Measurements from ENCODE around the gene PLSCR4. TPM values are rescaled to one million over a fixed set of nuclear protein-coding genes. Genes with fewer than 3 reads are reported as not detected.
"Not testable (repeated sequence)": the region's sequence is repeated elsewhere in the genome, so short reads cannot be mapped to it uniquely, and the experiment has no call there.

Gene PLSCR4, protein sequence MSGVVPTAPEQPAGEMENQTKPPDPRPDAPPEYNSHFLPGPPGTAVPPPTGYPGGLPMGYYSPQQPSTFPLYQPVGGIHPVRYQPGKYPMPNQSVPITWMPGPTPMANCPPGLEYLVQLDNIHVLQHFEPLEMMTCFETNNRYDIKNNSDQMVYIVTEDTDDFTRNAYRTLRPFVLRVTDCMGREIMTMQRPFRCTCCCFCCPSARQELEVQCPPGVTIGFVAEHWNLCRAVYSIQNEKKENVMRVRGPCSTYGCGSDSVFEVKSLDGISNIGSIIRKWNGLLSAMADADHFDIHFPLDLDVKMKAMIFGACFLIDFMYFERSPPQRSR
- 14.2 TPM for total RNA-seq
- long read RNA-seq, transcript PLSCR4-201 (9 exons, 3,303 nt), result major isoform, 5 of 14 reads
- long read RNA-seq, partial matches to known transcripts, result 1 of 14 reads
- long read RNA-seq, other reads (novel, unspliced or antisense), result 3 of 14 reads

DNA sequence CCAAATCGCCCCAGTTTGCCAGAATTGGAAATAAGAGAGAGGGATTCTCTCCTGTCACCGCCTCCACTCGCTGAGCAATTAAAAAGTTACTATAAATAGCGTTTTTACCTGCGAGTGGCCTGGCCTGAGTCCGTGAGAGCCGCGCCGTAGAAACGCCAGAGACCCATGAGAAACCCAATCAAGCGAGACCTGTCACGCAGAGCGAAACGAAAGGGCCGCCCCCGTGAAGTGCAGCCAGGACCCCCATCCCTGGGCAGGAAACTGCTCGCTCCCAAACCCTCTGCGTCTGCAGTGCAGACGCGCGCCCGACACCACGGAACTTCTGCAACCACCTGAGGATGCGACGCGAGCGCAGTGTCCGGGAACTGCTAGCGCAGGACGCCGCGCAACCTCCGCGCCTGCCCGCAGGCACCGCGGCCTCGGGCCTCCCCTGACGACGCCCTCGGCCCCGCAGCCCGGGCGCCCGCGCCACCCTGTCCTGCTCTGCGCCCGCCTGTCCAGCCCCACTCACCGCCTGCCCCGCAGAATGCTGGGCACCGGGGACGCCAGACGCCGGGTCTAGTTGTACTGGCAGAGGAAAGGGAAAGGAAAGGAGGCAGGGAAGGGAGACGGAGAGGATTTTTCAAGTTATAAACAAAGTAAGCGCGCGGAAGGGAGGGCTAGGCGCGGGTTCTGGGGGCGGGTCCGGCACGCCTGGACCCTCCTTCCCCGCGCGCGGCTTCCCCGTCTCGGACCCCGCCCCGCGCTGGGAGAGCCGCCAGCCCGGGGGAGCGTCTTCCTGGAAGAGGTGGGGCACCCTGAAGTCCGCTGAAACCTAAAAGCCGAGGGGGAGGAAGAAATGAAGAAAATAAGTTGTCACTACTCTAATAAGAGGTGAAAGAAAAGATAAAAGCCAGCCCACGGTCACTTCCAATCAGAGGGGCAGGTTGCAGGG is at the start of gene PLSCR4:
Gene PLSCR4, minus strand, starts transcription at position 657 of the 934 bp plus-strand sequence. CDS start 29,034 bp downstream, outside the sequence.
- DNase-seq (ENCODE audit: low spot score), result peak; percentile 88
- intact Hi-C loops (cut with DNase I), result loop anchor here (1.0 kb wide), 1 partner anchor 58 kb away; no protein-coding TSS in a partner anchor

DNA sequence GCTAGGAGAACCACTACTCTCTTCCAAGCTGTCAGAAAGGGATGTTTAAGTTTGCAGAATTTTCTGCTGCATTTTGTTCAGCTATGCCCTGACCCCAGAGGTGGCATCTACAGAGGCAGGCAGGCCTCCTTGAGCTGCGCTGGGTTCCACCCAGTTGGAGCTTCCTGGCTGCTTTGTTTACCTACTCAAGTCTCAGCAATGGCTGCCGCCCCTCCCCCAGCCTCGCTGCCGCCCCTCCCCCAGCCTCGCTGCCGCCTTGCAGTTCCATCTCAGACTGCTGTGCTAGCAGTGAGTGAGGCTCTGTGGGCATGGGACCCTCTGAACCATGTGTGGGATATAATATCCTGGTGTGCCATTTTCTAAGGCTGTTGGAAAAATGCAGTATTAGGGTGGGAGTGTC is 42.5 kb upstream of the PLSCR4 start:
- DNase-seq (ENCODE audit: low spot score), result not testable (repeated sequence)

DNA sequence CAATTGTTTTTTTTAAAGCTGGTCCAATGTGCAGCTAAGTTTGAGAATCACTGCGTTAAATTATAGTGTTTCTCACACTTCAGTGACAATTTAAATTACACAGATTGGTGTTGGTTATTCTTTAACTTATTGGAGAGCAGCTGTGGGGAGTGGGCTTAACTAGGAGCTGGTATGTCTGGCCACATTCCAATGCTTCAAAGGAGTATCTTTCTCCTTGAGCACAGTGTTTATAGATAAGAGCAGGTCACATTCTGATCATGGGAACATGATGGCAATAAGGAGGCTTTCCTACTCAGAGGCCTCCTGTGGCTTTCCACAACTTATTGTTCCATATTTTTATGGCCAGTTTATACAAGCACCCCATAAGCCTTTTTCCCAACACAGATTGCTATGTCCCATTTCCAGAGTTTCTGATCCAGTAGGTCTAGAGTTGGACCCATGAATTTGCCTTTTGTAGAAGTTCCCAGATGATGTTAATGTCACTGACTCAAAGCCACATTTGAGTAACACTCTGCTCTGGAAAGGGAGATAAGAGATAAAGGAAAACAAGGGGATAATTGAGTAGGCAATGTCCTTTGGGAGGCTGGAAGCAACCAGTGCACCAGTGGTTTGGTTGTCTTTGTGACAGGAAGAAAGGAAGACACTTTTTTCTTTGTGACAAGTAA is 33.0 kb upstream of the PLSCR4 start:
- DNase-seq (ENCODE audit: low spot score), result no peak
- intact Hi-C loops (cut with DNase I), result no loop called here

More for the DNA sequence above, 42.5 kb upstream of the PLSCR4 start:
- intact Hi-C loops (cut with DNase I), result not testable (repeated sequence)

DNA sequence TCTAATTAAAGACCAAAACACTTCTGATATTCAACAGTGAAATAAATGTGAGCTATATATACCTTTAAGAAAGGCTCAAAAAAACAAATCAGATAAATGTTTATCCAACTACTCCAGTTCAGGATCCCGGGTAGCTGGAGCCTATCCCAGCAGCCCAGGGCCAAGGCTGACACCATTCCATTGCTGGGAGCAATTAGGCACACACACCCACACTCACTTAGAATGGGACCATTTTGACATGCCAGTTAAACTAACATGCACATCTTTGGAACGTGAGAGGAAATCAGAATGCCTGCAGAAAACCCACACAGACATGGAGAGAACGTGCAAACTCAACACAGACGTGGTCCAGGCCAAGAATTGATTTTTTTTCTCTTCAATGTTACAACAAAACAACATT is 30.0 kb upstream of the PLSCR4 start:
- no peak for DNase-seq (ENCODE audit: low spot score)
- intact Hi-C loops (cut with DNase I), result no loop called here

DNA sequence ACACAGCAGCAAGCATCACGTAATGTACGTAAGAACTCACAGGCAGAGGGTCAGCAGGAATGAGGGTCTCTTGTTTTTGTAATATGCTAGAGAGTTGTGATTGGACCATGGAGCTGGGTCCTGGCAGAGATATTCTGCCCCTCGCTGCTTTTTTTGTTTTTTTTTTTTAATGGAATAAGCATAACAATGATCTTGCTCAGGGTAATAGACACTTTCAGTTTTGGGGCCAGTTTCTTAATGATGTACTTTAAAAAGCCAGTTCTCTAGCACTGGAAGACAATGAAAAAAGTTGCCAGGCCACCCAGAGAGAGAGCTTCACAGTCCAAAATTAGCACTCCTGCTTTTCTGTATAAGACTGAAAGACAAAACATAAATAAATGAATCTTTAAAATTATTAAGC is 29.0 kb upstream of the PLSCR4 start:
- DNase-seq (ENCODE audit: low spot score), result no peak
- intact Hi-C loops (cut with DNase I), result loop anchor here (2.0 kb wide), 1 partner anchor 27 kb away; no protein-coding TSS in a partner anchor

DNA sequence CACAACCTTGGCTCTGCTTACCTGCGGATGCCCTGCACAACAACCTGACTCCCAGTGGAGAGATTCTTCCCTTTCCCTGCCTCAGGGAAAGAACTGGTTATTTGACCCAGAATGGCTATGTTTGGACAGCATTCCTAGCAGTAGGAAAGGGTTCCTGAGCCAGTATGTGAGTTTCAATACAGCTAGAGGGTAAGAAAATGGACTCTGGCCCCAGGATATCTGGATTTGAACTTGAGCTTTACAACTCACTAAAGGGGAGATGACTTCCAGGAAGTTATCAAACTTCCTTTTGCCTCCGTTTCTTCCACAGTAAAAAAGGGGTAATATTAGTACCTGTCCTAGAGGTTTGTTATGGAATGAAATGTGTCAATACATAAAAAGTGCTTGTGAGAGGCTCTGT is 28.1 kb upstream of the PLSCR4 start:
- intact Hi-C loops (cut with DNase I), result loop anchor here (2.0 kb wide), 1 partner anchor 28 kb away; no protein-coding TSS in a partner anchor
- DNase-seq (ENCODE audit: low spot score), result no peak

DNA sequence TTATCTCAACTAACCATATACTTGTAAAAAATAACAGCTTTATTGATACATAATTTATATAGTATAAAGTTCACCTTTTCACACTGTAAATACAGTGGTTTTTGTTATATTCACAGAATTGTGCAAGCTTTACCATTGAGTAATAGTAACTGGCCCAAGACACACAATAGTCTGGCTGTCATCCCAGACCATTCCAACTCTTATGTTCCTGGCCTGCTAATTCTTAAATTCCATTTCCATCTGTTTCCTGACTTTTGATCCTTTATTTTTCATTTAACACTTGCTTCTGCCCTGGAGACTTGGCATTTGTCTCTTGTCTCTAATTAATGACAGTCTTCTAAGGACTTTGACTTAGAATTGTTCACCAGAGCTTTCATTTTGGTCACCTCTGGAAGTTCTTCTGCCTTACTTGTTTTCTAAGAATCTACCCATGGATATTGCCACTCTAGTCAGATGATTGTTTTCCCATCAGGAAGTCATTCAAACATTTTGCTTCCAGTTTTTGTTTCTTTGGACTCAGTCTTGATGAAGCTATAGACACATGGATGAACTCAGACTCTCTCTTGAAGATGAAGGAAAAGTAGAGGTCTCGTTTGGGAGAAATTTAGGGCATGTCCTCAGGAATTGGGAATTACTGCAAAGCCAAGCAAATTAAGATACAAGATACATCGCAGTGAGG is 27.2 kb upstream of the PLSCR4 start:
- DNase-seq (ENCODE audit: low spot score), result no peak

DNA sequence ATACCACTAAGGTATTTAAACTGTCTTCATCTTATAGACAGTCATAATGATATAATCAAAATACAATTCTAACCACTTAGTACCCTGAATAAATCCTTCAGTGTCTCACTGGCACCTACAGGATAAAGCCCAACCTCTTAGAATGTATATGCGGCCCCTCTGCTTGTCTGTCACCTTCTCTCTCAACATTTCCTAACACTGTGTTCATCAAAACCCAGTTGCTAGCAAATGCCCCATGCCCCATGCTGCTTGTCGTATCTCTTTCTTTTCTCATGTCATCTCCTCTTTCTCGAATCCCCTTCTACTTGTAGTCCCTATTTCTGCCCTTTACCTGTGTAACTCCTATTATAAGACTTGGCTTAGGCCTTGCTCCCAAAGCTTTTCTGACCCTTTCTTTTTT is 24.6 kb upstream of the PLSCR4 start:
- DNase-seq (ENCODE audit: low spot score), result no peak
- intact Hi-C loops (cut with DNase I), result no loop called here

More for the DNA sequence above, 27.2 kb upstream of the PLSCR4 start:
- intact Hi-C loops (cut with DNase I), result loop anchor here (2.0 kb wide), 1 partner anchor 29 kb away; no protein-coding TSS in a partner anchor

DNA sequence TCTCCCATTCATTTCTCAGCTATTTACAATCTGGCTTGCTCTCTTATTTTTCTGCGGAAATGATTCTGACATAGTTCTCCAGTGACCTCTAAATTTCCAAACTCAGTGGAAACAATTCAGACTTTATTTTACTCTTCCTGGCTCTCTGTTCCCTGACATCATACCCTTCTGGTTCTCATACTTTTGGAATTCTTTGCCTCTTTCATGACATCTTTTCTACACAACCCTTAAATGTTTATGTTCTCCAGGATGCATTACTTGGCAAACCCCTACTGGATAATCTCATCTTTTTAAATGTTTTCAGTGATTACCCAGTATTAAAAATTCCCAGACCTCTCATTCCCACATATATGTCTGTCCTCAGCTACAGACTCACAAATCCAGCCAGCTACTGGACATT is 23.9 kb upstream of the PLSCR4 start:
- intact Hi-C loops (cut with DNase I), result no loop called here

DNA sequence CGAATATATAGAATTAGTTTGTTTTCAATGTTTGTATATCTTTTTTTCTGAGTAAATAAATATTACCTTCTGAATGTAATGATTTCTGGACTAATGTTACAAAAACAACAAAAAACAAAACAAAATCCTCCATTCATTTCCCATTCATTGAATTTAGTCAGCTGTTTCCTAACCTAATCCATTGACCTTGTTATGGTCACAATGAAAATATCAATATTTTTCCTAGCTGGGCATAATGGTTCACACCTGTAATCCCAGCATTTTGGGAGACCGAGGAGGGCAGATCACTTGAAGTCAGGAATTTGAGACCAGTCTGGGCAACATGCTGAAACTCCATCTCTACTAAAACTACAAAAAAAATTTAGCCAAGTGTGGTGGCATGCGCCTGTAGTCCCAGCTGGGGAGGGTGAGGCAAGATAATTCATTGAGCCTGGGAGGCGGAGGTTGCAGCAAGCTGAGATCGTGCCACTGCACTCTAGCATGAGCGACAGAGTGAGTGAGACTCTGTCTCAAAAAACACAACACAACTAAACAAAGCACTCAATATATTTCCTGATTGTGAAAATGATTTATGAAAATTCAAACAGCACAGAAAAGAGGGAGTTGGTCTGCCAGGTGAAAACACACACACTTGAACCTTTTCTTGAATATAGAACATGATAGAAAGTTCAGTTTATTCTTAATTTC is 23.0 kb upstream of the PLSCR4 start:
- intact Hi-C loops (cut with DNase I), result no loop called here

More for the DNA sequence above, 23.9 kb upstream of the PLSCR4 start:
- DNase-seq (ENCODE audit: low spot score), result no peak

DNA sequence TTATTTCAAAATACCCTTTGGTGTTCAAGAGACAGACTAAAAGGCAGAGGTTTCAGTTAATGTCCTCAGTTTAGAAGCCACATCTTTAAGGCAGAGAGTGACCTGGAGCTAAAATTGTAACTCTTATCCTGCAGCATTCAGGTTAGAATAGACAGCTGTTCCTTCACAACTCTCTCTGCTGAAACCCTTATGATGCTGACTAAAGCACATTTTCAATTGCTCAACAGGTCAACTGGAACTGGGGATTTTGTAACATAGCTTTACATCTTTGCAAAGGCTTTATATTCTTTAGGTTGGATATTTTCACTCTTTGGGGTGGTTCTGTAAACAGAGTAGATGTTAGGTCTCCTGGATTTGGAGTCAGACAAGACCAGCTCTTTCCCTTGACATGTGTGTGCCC is 20.3 kb upstream of the PLSCR4 start:
- intact Hi-C loops (cut with DNase I), result no loop called here
- DNase-seq (ENCODE audit: low spot score), result no peak

More for the DNA sequence above, 23.0 kb upstream of the PLSCR4 start:
- no peak for DNase-seq (ENCODE audit: low spot score)

DNA sequence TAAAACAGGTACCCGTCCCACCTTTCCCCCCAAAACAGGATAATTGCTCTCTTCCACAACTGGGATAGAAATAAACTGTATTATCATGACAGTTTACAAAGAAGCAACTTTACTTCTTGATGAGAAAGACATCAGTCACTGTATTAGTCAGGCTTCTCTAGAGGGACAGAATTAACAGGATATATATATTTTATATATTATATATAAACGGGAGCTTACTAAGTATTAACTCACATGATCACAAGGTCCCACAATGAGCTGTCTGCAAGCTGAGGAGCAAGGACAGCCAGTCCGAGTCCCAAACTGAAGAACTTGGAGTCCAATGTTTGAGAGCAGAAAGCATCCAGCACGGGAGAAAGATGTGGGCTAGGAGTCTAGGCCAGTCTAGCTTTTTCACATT is 18.4 kb upstream of the PLSCR4 start:
- intact Hi-C loops (cut with DNase I), result no loop called here
- no peak for DNase-seq (ENCODE audit: low spot score)

DNA sequence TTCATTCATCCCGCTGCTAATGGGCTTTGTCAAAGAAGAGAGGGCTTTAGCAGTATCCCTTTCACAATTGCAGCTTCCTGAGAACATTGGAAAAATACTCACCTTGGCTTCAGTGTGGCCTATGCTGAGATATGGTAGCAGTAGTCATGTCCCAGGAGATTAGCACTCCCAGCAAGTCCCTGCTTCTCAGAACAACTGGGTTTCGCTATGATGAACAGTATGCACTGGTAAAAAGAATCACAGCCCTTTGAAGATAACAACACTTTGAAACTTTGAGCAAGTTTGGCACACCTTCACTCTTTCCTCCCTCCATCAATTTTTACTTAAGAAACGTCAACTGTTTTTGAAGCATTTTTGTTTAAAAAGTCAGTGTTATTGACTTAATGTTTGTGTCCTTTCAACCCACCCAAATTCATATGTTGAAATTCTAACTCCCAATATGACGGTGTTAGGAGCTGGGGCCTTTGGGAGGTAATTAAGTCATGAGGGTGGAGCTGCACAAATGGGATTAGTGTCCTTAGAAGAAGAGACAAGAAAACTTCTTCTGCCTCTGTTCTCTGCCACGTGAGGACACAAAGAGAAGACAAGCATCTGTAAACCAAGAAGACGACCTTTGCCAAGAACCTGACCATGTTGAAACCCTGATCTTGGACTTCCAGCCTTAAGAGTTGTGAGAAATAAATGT is 17.8 kb upstream of the PLSCR4 start:
- no peak for DNase-seq (ENCODE audit: low spot score)
- intact Hi-C loops (cut with DNase I), result no loop called here

DNA sequence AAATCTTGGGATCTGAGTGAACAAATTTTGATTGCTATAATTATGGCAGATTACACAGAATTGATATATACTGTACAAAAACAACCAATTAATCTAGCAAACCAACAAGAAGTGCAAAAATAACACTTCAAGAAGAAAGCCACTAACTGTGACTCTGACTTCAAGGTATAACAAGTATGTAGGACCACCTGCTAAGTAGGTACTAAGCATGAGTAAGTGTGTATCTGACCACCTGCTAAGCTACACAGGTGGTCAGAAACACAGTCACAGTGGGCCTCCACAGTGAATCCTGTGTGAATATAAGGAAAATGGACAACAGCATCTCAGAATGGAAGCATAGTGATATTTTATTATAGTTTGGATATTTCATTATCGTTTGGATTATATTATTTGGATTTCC is 14.8 kb upstream of the PLSCR4 start:
- no peak for DNase-seq (ENCODE audit: low spot score)
- intact Hi-C loops (cut with DNase I), result no loop called here

DNA sequence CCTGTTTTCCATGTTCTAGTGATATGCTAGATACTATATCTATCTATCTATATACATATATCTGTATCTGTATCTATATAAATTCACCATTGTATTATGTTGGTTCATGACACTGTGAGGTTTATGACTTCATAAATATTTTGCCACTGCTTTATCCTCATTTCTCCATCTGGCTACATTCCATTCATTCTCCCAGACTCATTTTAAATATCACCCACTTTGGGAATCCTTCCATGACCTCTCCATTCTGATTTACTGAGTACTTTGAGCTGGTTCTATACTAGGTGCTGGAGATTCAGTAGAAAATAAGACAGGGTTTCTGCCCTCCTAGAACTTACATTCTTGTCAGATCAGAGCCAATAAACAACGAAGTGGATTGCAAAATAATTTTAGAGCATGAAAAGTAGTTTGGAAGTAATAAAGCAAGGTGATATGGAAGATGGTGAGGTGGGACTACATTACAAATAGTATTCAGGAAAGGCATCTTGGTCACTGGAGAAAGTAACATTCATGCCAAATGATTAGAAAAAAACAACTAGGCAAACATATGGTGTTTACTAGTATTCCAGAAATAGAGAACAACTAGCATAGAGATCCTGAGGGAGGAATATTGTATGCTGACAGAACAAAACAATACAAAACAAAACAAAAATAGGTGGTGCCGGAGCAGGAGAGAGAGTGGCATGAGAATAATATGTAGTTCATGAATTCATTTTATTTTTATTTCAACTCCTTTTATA is 11.6 kb upstream of the PLSCR4 start:
- intact Hi-C loops (cut with DNase I), result no loop called here
- no peak for DNase-seq (ENCODE audit: low spot score)

DNA sequence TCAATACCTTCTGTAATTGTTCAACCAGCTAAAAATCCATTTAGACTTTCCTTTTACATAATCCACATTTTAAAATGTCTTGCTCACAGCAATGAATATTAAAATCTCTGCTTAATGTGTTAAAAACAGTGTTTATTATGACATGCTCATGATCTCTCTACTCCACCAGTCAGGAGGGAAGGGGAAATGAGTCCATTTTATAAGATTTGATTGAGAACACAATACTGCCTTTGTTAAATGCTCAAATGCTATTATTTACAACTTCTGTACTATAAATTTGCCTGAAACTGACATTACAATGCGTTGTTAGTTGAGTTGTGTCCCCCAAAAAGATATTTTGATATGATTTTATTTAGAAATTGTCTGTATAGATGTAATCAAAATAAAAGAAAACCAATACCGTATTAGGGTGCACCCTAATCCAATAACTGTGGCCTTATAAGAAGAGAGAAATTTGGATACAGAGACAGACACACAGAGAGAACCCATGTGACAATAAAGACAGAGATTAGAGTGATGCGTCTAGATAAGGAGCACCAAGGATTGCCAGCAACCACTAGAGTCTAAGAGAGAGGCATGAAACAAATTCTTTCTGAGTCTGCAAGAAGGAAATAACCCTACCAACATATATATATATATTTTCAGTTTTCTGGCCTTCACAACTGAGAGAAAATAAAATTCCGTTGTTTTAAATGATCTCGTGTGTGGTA is 9.1 kb upstream of the PLSCR4 start:
- intact Hi-C loops (cut with DNase I), result no loop called here
- DNase-seq (ENCODE audit: low spot score), result no peak

All from cardiac septum (tissue), 1 donor.